K562 (cell line): ENCODE results near the gene ZNF296. TPM values are rescaled to one million over a fixed set of nuclear protein-coding genes. Genes with fewer than 3 reads are reported as not detected.

Experiments
- C11orf30 ChIP-seq: fragments of 450-650 bp; IDR thresholded peaks from 2 replicates; pipeline ENCODE4 v1.6.1; 2016; ENCODE audit warnings: low read depth, mild to moderate bottlenecking
- CBX3 ChIP-seq, 2 experiments: IDR thresholded peaks; 1 replicate in 1 of 2; 2 replicates in 1 of 2; pipeline ENCODE4 v1.6.1; 2012; ENCODE audit warnings: inconsistent platforms in 2 of 2, low read length in 2 of 2, borderline replicate concordance in 1 of 2, control low read depth in 1 of 2
- ETV6 ChIP-seq, 3 experiments: fragments of 150-350 bp in 1 of 3; sonication (generic) in 1 of 3; formaldehyde crosslinking in 1 of 3; IDR thresholded peaks; 2 replicates each; pipeline versions ENCODE4 v1.6.1 to v1.8.0; 2014 to 2022; ENCODE audit warnings: borderline replicate concordance in 2 of 3, low read depth in 2 of 3, antibody characterized with exemption in 1 of 3, low read length in 1 of 3, mild to moderate bottlenecking in 1 of 3, missing genetic modification reagents in 1 of 3
- EWSR1 ChIP-seq: fragments of 450-650 bp; IDR thresholded peaks from 2 replicates; pipeline ENCODE4 v1.6.1; 2018; ENCODE audit warnings: borderline replicate concordance, mild to moderate bottlenecking, low read depth, moderate library complexity; ENCODE audit not compliant: partially characterized antibody
- GATAD2B ChIP-seq: fragments of 450-650 bp; IDR thresholded peaks from 2 replicates; pipeline ENCODE4 v1.6.1; 2017; ENCODE audit warnings: mild to moderate bottlenecking, borderline replicate concordance
- HDAC8 ChIP-seq: fragments of 450-650 bp; IDR thresholded peaks from 2 replicates; pipeline ENCODE4 v1.6.1; 2016; ENCODE audit warnings: mild to moderate bottlenecking, missing genetic modification characterization, moderate library complexity, missing compliant biosample characterization
- HMG20A ChIP-seq: fragments of 450-650 bp; formaldehyde crosslinking; conservative IDR thresholded peaks from 2 replicates; pipeline ENCODE4 v1.4.0; 2020; ENCODE audit warnings: mild to moderate bottlenecking, mixed read lengths
- HMGN3 ChIP-seq: IDR thresholded peaks from 2 replicates; pipeline ENCODE4 v1.6.1; 2011; ENCODE audit warnings: borderline replicate concordance, low read depth, mild to moderate bottlenecking, mixed read lengths, low read length; ENCODE audit not compliant: insufficient read length; ENCODE audit errors: extremely low read depth
- MTA2 ChIP-seq: fragments of 450-650 bp; IDR thresholded peaks from 2 replicates; pipeline ENCODE4 v1.6.1; 2016; ENCODE audit warnings: low read depth
- NFE2L1 ChIP-seq: fragments of 450-650 bp; IDR thresholded peaks from 2 replicates; pipeline ENCODE4 v1.6.1; 2016; ENCODE audit warnings: missing genetic modification characterization, low read depth, mild to moderate bottlenecking, missing compliant biosample characterization, moderate library complexity, borderline replicate concordance
- NR2C2 ChIP-seq, 2 experiments: fragments of 200-800 bp in 1 of 2; sonication (Bioruptor generic) in 1 of 2; sonication (generic) in 1 of 2; formaldehyde crosslinking in 1 of 2; IDR thresholded peaks; 2 replicates each; pipeline versions ENCODE4 v1.6.1 to v1.8.0; 2016 to 2022; ENCODE audit warnings: mild to moderate bottlenecking in 1 of 2, missing compliant biosample characterization in 1 of 2, missing genetic modification characterization in 1 of 2, missing genetic modification reagents in 1 of 2
- PCBP2 ChIP-seq: fragments of 200-400 bp; formaldehyde crosslinking; IDR thresholded peaks from 2 replicates; pipeline ENCODE4 v1.6.1; 2018; ENCODE audit warnings: low read length, low read depth, mild to moderate bottlenecking, moderate library complexity; ENCODE audit not compliant: poor library complexity, severe bottlenecking
- RHOXF2B ChIP-seq: fragments of 250-450 bp; sonication (Bioruptor Pico); conservative IDR thresholded peaks from 2 replicates; pipeline ENCODE4 v1.5.1; 2021
- RNF2 ChIP-seq: sonication (generic); IDR thresholded peaks from 2 replicates; pipeline ENCODE4 v1.6.1; 2016
- RUNX1 ChIP-seq: sonication (generic); IDR thresholded peaks from 2 replicates; pipeline ENCODE4 v1.6.1; 2016; ENCODE audit warnings: antibody characterized with exemption, low read depth
- SETDB1 ChIP-seq: IDR thresholded peaks from one replicate; pipeline ENCODE4 v1.6.1; 2012; ENCODE audit warnings: low read length, control low read depth, inconsistent platforms
- SMARCC2 ChIP-seq: fragments of 450-650 bp; IDR thresholded peaks from 2 replicates; pipeline ENCODE4 v1.6.1; 2017; ENCODE audit warnings: antibody characterized with exemption, moderate library complexity, mild to moderate bottlenecking, low read depth
- TAF9B ChIP-seq: fragments of 450-650 bp; IDR thresholded peaks from 2 replicates; pipeline ENCODE4 v1.6.1; 2018; ENCODE audit warnings: mild to moderate bottlenecking; ENCODE audit not compliant: partially characterized antibody
- ZKSCAN3 ChIP-seq: fragments of 250-450 bp; sonication (Bioruptor Pico); IDR thresholded peaks from 2 replicates; pipeline ENCODE4 v1.4.0; 2020
- ZNF274 ChIP-seq: IDR thresholded peaks from 2 replicates; pipeline ENCODE4 v1.6.1; 2011; ENCODE audit warnings: low read depth, mild to moderate bottlenecking, low read length, moderate library complexity, borderline replicate concordance
- ZNF408 ChIP-seq: fragments of 250-450 bp; sonication (Bioruptor Pico); IDR thresholded peaks from 2 replicates; pipeline ENCODE4 v1.4.0; 2020; ENCODE audit warnings: low read depth, mild to moderate bottlenecking, moderate library complexity
- polyA plus RNA-seq, 8 experiments: library from polyadenylated mRNA; depleted of rRNA in 4 of 8; stranded (reverse) in 5 of 8; unstranded in 3 of 8; fragments of >200 nt; fragmentation: Nextera tagmentation in 2 of 8; fragmentation: Illumina TruSeq in 1 of 8; extraction: Ambion mirVana in 2 of 8; extraction: Trizol in 1 of 8; gene quantifications; 2 replicates each; pipeline versions ENCODE4 v1.2.1 to v1.2.3, GENCODE V29; 2011 to 2014; ENCODE audit warnings: inconsistent platforms in 1 of 8, missing spikeins in 1 of 8
- total RNA-seq, 7 experiments: library from RNA; depleted of rRNA in 6 of 7; stranded (reverse); fragments of >200 nt in 6 of 7; fragmentation: Illumina TruSeq in 2 of 7; extraction: Trizol in 2 of 7; gene quantifications; 2 replicates each; pipeline versions ENCODE4 v1.2.1 to v1.2.3, GENCODE V29; 2011 to 2021; ENCODE audit warnings: low replicate concordance in 1 of 7
- TF ChIP-seq, protein P1 (sequence below): sonication (generic); formaldehyde crosslinking; IDR thresholded peaks from 2 replicates; pipeline ENCODE4 v1.8.0; 2022; ENCODE audit warnings: mild to moderate bottlenecking, missing genetic modification reagents
- TF ChIP-seq, protein P2 (sequence below): fragments of 450-650 bp; IDR thresholded peaks from 2 replicates; pipeline ENCODE4 v1.6.1; 2016; ENCODE audit warnings: borderline replicate concordance
- TF ChIP-seq, protein P3 (sequence below): sonication (generic); formaldehyde crosslinking; IDR thresholded peaks from 2 replicates; pipeline ENCODE4 v1.5.0; 2020; ENCODE audit warnings: missing genetic modification reagents

Gene ZNF296
- total and polyA plus RNA-seq, 9 of the 15 experiments (the other 6 are each of a cell fraction or from before 2014, with no cell fraction given) = 0.03 to 8.8 (median 0.47) TPM; not detected in 1

GRCh38 chr19:45092747-45093678, 16.7 kb upstream of the ZNF296 start, which contains the start of gene PPP1R37 (continued):
- TF ChIP-seq, protein P1, sequence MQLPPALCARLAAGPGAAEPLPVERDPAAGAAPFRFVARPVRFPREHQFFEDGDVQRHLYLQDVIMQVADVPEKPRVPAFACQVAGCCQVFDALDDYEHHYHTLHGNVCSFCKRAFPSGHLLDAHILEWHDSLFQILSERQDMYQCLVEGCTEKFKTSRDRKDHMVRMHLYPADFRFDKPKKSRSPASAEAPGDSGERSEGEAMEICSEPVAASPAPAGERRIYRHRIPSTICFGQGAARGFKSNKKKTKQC = no peak
- no peak for TF ChIP-seq GATAD2B
- no peak for TF ChIP-seq NFE2L1 (tag)
- TF ChIP-seq NR2C2 (CRISPR knock-in tag; IDR thresholded peaks at IDR 0.05) = 0 out of 2 replicates have a peak, but pooled peaks have one; percentile 39
- peak; percentile 57; the same call in 1 of the 2 replicates for TF ChIP-seq NR2C2 (tag; IDR thresholded peaks at IDR 0.05)
- no peak for TF ChIP-seq ZNF408
- no peak; the same call in 1 of the 2 replicates for TF ChIP-seq HDAC8 (tag)
- TF ChIP-seq ZKSCAN3 (CRISPR knock-in tag) = no peak
- no peak for TF ChIP-seq RHOXF2B (CRISPR knock-in tag)
- TF ChIP-seq EWSR1 = no peak
- TF ChIP-seq ETV6 (IDR thresholded peaks at IDR 0.05; ENCODE audit: borderline replicate concordance in 1 of 2, low read depth in 2 of 2, low read length in 1 of 2) = 0 out of 4 replicates have a peak, but pooled peaks of 1 of the 2 experiments have one; percentile 18
- TF ChIP-seq ETV6 (CRISPR knock-in tag; IDR thresholded peaks at IDR 0.05; ENCODE audit: borderline replicate concordance) = no peak
- TF ChIP-seq HMGN3 = peak; percentile 70
- TF ChIP-seq C11orf30 = peak; percentile 97
- TF ChIP-seq, protein P2, sequence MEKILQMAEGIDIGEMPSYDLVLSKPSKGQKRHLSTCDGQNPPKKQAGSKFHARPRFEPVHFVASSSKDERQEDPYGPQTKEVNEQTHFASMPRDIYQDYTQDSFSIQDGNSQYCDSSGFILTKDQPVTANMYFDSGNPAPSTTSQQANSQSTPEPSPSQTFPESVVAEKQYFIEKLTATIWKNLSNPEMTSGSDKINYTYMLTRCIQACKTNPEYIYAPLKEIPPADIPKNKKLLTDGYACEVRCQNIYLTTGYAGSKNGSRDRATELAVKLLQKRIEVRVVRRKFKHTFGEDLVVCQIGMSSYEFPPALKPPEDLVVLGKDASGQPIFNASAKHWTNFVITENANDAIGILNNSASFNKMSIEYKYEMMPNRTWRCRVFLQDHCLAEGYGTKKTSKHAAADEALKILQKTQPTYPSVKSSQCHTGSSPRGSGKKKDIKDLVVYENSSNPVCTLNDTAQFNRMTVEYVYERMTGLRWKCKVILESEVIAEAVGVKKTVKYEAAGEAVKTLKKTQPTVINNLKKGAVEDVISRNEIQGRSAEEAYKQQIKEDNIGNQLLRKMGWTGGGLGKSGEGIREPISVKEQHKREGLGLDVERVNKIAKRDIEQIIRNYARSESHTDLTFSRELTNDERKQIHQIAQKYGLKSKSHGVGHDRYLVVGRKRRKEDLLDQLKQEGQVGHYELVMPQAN = peak; percentile 83; the same call in 1 of the 2 replicates
- TF ChIP-seq ZNF274 = no peak
- peak in 1 of 2 experiments; percentile 61; a peak in 1 of 3 replicates for TF ChIP-seq CBX3 (IDR thresholded peaks at IDR 0.05; ENCODE audit: borderline replicate concordance in 1 of 2, low read length in 2 of 2)
- no peak for TF ChIP-seq RUNX1
- no peak for TF ChIP-seq PCBP2
- TF ChIP-seq TAF9B = no peak
- TF ChIP-seq MTA2 = no peak
- TF ChIP-seq RNF2 = no peak
- TF ChIP-seq HMG20A (CRISPR knock-in tag) = no peak
- TF ChIP-seq, protein P3, sequence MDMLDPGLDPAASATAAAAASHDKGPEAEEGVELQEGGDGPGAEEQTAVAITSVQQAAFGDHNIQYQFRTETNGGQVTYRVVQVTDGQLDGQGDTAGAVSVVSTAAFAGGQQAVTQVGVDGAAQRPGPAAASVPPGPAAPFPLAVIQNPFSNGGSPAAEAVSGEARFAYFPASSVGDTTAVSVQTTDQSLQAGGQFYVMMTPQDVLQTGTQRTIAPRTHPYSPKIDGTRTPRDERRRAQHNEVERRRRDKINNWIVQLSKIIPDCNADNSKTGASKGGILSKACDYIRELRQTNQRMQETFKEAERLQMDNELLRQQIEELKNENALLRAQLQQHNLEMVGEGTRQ (CRISPR knock-in tag) = no peak
- TF ChIP-seq SMARCC2 = no peak
- no peak for TF ChIP-seq SETDB1
